Measurements from ENCODE around the gene LMOD3.
A peak's percentile ranks its signal among the peaks of the same experiment; 100 is the strongest.

LMOD3 gene

DNA sequence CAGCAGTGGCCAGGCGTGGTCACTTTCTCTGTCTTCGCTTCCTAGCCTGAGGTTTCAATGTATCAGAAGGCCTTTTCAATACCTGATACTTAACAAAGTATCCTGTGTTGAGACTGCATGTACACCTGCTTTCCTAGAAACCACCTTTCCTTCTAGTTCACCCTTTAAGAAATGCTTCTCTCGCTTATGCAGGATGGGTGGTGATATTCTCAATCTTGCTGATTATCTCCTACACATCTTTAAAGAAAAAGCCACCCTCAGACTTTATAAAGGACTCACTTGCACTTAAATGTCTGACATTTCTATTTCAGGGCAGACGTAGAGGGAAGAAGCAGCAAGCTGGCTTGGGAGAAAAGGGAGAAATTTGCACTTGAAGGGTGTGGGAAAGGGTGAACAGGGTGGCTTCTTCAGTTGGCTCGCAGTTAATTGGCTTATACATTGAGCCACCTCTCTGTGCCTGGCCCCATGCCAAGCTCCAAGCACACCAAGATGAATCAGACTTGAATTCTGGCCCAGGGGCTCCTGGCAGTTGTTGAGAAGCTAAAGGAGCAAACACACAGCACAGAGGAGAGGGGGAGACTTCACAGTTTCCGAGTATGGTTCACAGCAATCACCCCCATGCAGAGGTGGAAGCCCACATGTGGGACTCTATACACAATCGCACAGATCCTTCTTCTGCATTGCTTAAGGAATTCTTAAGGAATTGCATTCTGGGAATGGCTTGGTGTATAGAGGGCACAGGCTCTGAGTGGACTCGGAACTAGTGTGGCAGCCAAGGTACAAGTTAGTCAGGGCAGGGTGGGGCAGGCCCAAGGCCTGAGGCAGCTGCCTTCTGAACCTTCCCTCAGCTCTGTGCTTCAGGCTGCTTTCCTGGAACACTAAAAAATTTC lies 36.3 kb downstream of the LMOD3 start:
- Histone ChIP-seq H3K27me3 (ENCODE audit: control insufficient read depth, insufficient read depth, low read length) (no peaks in the 10 kb centered on the region), H3K4me3 (ENCODE audit: low read length) (peak overlapping the region; percentile 82), H3K27ac (ENCODE audit: low read depth, low read length) (peak overlapping the region; percentile 85), H3K9ac (ENCODE audit: low read length) (peak overlapping the region; percentile 72), H3K36me3 (ENCODE audit: control insufficient read depth, insufficient read depth, low read length) (no peaks in the 10 kb centered on the region), H3K4me1 (ENCODE audit: control insufficient read depth, insufficient read depth, low read length) (peaks cover 20% of the 10 kb centered on the region)

DNA sequence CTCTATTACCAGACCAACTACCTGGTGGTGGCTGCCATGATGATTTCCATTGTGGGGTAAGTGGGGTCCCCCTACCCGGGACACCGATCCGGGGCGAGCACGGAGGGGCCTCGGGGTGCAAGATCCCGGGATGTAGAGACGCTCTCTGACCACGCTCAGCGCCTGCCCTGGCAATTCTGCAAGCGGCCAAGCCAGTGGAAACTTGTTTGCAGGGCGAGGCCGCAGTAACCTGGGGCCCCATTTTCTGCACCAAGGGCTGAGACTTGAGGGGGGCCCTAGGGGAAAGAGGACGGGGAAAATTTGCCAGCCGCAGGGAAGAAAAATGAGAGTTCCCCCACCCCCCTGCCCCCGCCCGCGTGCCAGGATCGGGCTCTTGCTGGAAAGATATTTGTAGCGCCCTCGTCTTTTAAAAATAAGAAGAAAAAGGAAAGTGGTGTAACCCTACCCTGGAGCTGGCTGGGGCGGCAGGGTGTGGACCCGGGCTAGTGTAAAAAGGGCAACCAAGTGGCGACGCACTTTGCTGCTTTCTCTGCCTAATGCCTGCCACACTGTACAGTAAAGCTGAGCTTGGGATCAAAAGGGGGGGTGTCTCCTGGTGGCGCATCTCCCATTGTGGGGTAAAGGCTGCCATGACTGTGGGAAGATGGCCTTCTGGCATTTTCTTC lies 37.1 kb downstream of the LMOD3 start:
- Histone ChIP-seq H3K36me3 (ENCODE audit: control insufficient read depth, insufficient read depth, low read length) (no peaks in the 10 kb centered on the region), H3K27me3 (ENCODE audit: control insufficient read depth, insufficient read depth, low read length) (no peaks in the 10 kb centered on the region), H3K9ac (ENCODE audit: low read length) (peak overlapping the region; percentile 82), H3K4me1 (ENCODE audit: control insufficient read depth, insufficient read depth, low read length) (peaks cover 22% of the 10 kb centered on the region), H3K4me3 (ENCODE audit: low read length) (peak overlapping the region; percentile 82), H3K27ac (ENCODE audit: low read depth, low read length) (peak overlapping the region; percentile 85)

DNA sequence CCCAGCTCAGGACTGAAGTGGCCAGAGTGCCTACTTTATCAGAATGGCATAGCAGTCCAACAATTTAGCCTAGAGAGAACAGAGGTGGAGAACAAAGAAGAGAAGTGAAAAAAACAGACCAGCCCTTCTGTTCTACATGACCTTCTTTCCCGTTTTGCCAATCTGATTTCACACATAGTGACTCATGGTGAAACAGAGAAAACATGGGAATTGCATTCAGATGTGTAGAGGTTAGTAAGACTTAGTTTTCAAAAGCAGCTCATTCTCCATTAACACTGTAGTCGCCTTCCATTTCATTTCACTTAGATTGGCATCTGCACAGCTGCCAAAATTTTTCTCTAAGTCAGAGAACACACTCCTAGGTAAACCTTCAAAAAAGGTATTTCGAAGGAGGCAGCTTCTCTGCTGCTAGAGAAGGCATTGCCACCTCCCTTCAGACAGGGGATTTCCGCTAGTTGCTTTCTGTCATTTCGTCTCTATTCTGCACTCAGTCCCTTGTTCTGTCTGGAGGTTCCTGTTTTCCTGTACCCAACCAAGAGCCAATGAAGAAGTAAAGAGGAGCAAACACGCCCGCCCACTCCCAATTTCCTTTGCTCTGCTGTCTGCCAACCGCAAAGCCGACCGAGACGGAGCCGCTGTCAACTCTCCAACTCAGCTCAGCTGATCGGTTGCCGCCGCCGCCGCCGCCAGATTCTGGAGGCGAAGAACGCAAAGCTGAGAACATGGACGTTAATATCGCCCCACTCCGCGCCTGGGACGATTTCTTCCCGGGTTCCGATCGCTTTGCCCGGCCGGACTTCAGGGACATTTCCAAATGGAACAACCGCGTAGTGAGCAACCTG lies 37.8 kb downstream of the LMOD3 start, which contains the start of gene ARL6IP5:
TSS of gene ARL6IP5 (plus strand) at position 612 of the 842 bp plus-strand sequence. CDS start at position 723, 111 bp downstream.
- H3K4me3 ChIP-seq (ENCODE audit: low read length) = peak within 1 kb of the TSS; percentile 82
- H3K36me3 ChIP-seq (ENCODE audit: control insufficient read depth, insufficient read depth, low read length) = no peaks in the 10 kb centered on the region
- peaks cover 17% of the 10 kb centered on the region for H3K4me1 ChIP-seq (ENCODE audit: control insufficient read depth, insufficient read depth, low read length)
- peak within 1 kb of the TSS; percentile 82 for H3K9ac ChIP-seq (ENCODE audit: low read length)
- H3K27ac ChIP-seq (ENCODE audit: low read depth, low read length) = peak within 1 kb of the TSS; percentile 85
- no peaks in the 10 kb centered on the region for H3K27me3 ChIP-seq (ENCODE audit: control insufficient read depth, insufficient read depth, low read length)

DNA sequence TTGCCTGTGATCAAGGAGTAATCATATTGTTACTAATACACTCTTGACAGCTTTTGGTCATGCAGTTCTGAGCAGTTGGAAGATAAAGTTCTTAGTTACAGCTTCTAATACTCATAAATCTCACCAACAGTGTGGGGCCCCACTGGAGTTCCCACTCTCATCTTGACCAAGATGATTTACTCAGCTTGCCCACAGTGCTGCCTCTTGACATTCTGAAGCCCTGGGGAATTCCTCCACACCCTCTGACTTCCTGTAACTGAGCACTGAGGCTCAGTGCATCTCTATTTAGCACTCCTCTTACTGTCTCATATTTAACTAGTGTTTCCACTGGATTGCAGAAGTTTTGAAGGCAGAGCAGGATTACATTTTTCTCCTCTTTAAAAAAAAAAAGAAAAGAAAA lies 39.6 kb downstream of the LMOD3 start:
- peaks cover 14% of the 10 kb centered on the region for H3K4me1 ChIP-seq (ENCODE audit: control insufficient read depth, insufficient read depth, low read length)
- H3K4me3 ChIP-seq (ENCODE audit: low read length) = no peak overlapping the region
- H3K27ac ChIP-seq (ENCODE audit: low read depth, low read length) = no peak overlapping the region
- H3K36me3 ChIP-seq (ENCODE audit: control insufficient read depth, insufficient read depth, low read length) = no peaks in the 10 kb centered on the region
- H3K9ac ChIP-seq (ENCODE audit: low read length) = no peak overlapping the region
- no peaks in the 10 kb centered on the region for H3K27me3 ChIP-seq (ENCODE audit: control insufficient read depth, insufficient read depth, low read length)

DNA sequence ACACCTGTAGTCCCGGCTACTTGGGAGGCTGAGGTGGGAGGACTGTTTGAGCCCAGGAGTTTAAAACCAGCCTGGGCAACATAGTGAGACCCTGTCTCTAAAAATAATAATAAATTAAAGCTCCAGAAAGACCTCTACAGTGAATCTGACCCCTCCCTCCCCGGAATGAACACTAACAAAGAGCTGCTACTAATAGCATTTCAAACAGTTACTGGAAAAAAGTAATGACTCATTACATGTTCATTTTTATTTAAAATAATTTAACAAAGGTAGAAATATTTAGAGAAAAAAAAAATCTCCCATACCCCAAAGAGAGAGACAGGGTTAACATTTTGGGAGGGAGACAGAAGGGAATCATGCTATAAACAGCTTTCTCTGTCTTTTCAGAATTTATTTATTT lies 40.0 kb downstream of the LMOD3 start:
- H3K9ac ChIP-seq (ENCODE audit: low read length) = no peak overlapping the region
- no peak overlapping the region for H3K27ac ChIP-seq (ENCODE audit: low read depth, low read length)
- H3K4me3 ChIP-seq (ENCODE audit: low read length) = no peak overlapping the region
- H3K27me3 ChIP-seq (ENCODE audit: control insufficient read depth, insufficient read depth, low read length) = no peaks in the 10 kb centered on the region
- peaks cover 14% of the 10 kb centered on the region for H3K4me1 ChIP-seq (ENCODE audit: control insufficient read depth, insufficient read depth, low read length)
- H3K36me3 ChIP-seq (ENCODE audit: control insufficient read depth, insufficient read depth, low read length) = no peaks in the 10 kb centered on the region

DNA sequence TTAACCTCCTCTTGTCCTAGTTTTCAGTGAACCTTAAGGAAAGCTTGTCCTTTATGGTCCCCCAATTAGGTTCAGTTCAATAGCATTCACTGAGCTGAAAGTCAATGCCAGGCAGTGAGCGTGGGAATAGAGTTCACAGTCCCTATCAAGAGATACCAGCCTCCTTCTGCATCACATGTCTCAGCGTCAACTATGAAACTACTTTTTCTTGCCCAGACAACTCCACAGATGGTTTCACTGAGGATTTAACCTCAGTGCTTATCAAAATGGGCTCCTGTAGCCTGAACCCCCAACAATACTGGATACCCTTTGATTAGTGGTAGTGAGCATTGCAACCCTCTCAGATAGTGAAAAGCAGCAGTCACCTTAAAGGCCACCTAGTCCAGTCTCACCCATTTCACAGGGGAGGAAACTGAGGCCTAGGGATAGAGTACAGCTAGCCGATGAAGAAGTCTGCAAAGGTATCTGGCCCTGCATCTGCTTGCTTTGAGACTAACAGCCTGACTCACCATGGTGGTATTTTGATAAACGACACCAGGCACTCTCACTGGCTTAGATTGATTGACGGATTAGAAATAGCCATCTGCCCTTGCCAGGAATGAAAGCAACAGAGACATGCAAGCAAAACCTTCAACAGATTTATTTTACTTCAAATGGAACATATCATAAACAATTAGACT lies 40.7 kb downstream of the LMOD3 start:
- Histone ChIP-seq H3K27me3 (ENCODE audit: control insufficient read depth, insufficient read depth, low read length) (no peaks in the 10 kb centered on the region), H3K27ac (ENCODE audit: low read depth, low read length) (no peak overlapping the region), H3K4me3 (ENCODE audit: low read length) (no peak overlapping the region), H3K4me1 (ENCODE audit: control insufficient read depth, insufficient read depth, low read length) (peaks cover 14% of the 10 kb centered on the region), H3K9ac (ENCODE audit: low read length) (no peak overlapping the region), H3K36me3 (ENCODE audit: control insufficient read depth, insufficient read depth, low read length) (no peaks in the 10 kb centered on the region)

DNA sequence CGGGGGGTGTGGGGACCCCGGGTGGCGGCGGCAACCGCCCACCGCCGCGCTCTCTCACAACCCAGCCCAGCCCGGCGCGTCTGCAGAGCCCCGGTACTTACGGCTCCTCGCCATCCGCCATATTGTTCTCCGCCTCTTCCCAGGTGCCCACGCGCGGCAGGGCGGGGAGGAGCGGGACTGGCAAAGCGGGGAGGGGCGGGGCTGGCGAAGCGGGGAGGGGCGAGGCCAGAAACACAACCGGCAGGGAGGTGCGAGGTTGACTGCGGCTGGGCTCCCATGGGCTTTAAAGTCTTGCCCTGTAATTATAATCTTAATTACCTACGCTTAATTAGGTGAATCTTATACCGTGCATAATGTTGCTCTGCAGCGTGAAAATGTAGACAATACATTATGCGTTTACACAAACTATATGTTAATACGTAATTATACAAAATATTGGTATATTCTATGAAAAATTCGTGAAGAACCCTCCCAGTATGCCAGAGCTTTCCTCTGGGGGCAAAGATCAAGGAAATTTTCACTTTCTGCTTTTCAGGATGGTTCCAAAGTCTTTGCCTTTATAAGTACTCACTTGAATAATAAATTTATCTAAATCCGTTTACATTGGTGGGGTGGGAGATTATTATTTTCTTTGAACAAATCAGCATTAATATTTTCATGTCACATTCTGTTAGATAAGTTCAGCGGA lies 42.0 kb downstream of the LMOD3 start, which contains the start of gene UBA3:
TSS of gene UBA3 (minus strand) at position 133 of the 688 bp plus-strand sequence. CDS start at position 121, 12 bp downstream.
- Histone ChIP-seq H3K4me3 (ENCODE audit: low read length) (peak within 1 kb of the TSS; percentile 80), H3K4me1 (ENCODE audit: control insufficient read depth, insufficient read depth, low read length) (peaks cover 14% of the 10 kb centered on the region), H3K36me3 (ENCODE audit: control insufficient read depth, insufficient read depth, low read length) (no peaks in the 10 kb centered on the region), H3K27ac (ENCODE audit: low read depth, low read length) (peak within 1 kb of the TSS; percentile 23), H3K27me3 (ENCODE audit: control insufficient read depth, insufficient read depth, low read length) (no peaks in the 10 kb centered on the region), H3K9ac (ENCODE audit: low read length) (peak within 1 kb of the TSS; percentile 58)

DNA sequence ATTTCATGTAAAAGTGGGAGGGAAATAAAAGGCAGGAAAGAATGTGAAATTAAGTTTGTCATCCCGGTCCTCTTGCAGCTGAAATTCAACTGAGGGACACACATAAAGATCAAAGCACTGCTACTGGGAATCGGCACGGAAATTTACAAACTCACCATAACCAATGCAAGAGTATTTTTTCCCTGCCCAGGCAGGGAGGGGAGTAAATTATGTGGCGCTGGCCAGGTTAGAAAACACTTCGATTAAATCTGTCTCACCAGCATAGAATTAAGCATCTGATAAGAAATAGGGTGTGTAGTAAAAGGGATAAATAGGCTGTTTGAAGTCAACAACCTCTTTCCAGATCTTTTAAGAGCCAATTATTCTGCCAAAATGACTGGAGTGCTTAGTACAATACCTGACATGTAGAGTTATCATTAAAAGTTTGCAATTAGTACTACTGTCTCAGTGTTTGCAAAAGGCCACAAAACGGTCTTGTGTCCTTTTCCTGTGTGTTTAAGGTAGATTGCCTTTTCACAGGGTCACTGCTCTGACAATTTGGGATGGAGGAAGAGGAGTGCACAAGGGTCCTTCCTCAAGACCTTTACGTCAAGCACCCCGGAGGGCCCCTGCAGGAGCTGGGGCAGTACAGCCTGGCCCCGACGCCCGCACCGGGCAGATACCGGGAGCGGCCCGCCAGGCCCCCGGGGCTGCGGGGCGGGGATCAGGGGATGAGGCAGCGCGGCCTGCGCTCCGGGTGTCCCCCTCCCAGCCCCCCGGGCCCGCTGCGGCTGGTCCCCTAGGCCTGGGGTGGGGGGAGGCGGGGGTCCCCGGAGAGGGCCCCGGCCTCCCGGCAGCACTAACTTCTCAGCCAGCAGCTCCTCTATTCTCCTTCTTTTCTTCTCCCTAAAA lies 42.9 kb downstream of the LMOD3 start:
- H3K4me3 ChIP-seq (ENCODE audit: low read length) = peak overlapping the region; percentile 80
- H3K4me1 ChIP-seq (ENCODE audit: control insufficient read depth, insufficient read depth, low read length) = peaks cover 12% of the 10 kb centered on the region
- no peaks in the 10 kb centered on the region for H3K36me3 ChIP-seq (ENCODE audit: control insufficient read depth, insufficient read depth, low read length)
- H3K27me3 ChIP-seq (ENCODE audit: control insufficient read depth, insufficient read depth, low read length) = no peaks in the 10 kb centered on the region
- H3K27ac ChIP-seq (ENCODE audit: low read depth, low read length) = peak overlapping the region; percentile 23
- H3K9ac ChIP-seq (ENCODE audit: low read length) = peak overlapping the region; percentile 58

DNA sequence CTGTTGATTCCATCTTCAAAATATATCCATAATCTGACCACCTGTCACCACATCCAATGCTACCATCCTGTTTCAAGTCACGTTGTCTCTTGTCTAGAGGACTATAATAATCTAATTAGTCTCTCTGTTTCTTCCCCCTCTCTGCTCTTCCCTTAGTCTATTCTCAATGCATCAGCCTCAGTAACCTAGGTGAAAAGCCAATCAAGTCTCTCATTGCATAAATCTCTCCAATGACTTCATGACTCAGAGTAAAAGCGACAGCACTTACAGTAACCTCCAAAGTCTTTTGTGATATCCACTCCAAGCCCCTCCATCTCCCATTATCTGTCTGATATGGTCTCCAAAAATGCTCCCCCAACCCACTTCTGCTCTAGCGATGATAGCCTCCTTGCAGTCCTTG lies 49.5 kb downstream of the LMOD3 start:
- H3K36me3 ChIP-seq (ENCODE audit: control insufficient read depth, insufficient read depth, low read length) = no peaks in the 10 kb centered on the region
- H3K9ac ChIP-seq (ENCODE audit: low read length) = no peak overlapping the region
- no peak overlapping the region for H3K4me3 ChIP-seq (ENCODE audit: low read length)
- H3K27ac ChIP-seq (ENCODE audit: low read depth, low read length) = no peak overlapping the region
- no peaks in the 10 kb centered on the region for H3K4me1 ChIP-seq (ENCODE audit: control insufficient read depth, insufficient read depth, low read length)
- no peaks in the 10 kb centered on the region for H3K27me3 ChIP-seq (ENCODE audit: control insufficient read depth, insufficient read depth, low read length)

DNA sequence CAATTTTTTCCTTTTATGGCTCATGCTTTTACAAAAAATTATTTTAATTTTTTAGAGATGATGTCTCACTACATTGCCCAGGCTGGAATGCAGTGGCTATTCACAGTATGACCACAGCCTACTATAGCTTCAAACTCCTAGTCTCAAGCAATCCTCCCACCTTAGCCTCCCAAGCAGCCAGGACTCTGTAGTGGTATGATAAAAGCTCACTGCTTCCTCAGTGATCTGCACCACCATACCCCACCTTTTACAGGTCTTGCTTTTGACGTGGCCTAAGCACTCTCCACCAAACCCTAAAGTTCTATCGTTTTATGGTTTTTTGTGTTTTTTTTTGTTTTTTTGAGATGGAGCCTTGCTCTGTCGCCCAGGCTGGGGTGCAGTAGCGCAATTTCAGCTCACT lies 56.3 kb downstream of the LMOD3 start:
- Histone ChIP-seq H3K9ac (ENCODE audit: low read length) (no peak overlapping the region), H3K36me3 (ENCODE audit: control insufficient read depth, insufficient read depth, low read length) (peaks cover 3% of the 10 kb centered on the region), H3K27me3 (ENCODE audit: control insufficient read depth, insufficient read depth, low read length) (no peaks in the 10 kb centered on the region), H3K27ac (ENCODE audit: low read depth, low read length) (no peak overlapping the region), H3K4me1 (ENCODE audit: control insufficient read depth, insufficient read depth, low read length) (no peaks in the 10 kb centered on the region), H3K4me3 (ENCODE audit: low read length) (no peak overlapping the region)

All from rectal smooth muscle tissue (tissue), 1 donor.